Right lobe of liver (tissue), 4 donors: ENCODE results near the gene SYNE2.

Experiments used
- POLR2A ChIP-seq: fragments of 450-650 bp; IDR thresholded peaks from one replicate; pipeline ENCODE4 v1.6.1; 2017; ENCODE audit warnings: antibody characterized with exemption, mild to moderate bottlenecking
- TF ChIP-seq, protein P1 (sequence below), 4 donors: fragments of 200-600 bp in 3 of 4; fragments of 450-650 bp in 1 of 4; IDR thresholded peaks; one replicate each; pipeline versions ENCODE4 v1.5.1 to v1.8.0; 2016 to 2022; ENCODE audit warnings: antibody characterized with exemption in 4 of 4, mild to moderate bottlenecking in 2 of 4
- donor health status: DM: no; HTN: no; CAD: no.
- donor health status: DM: no; HTN: no; CAD: no.
- donor health status: DM: no; HTN: yes; CAD: no.

GRCh38 chr14:64217308-64217707 lies 364.5 kb downstream of the SYNE2 start:
- TF ChIP-seq, protein P1, sequence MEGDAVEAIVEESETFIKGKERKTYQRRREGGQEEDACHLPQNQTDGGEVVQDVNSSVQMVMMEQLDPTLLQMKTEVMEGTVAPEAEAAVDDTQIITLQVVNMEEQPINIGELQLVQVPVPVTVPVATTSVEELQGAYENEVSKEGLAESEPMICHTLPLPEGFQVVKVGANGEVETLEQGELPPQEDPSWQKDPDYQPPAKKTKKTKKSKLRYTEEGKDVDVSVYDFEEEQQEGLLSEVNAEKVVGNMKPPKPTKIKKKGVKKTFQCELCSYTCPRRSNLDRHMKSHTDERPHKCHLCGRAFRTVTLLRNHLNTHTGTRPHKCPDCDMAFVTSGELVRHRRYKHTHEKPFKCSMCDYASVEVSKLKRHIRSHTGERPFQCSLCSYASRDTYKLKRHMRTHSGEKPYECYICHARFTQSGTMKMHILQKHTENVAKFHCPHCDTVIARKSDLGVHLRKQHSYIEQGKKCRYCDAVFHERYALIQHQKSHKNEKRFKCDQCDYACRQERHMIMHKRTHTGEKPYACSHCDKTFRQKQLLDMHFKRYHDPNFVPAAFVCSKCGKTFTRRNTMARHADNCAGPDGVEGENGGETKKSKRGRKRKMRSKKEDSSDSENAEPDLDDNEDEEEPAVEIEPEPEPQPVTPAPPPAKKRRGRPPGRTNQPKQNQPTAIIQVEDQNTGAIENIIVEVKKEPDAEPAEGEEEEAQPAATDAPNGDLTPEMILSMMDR (IDR thresholded peaks at IDR 0.05) = no peak
- no peak for TF ChIP-seq POLR2A
